Upper lobe of left lung (tissue), 6 donors: Measurements from ENCODE around the gene SLC26A11. TPM values are rescaled to one million over a fixed set of nuclear protein-coding genes. Genes with fewer than 3 reads are reported as not detected.

Experiments used
- ATAC-seq, 2 donors: fragments of 200-7000 bp; cut with Tn5 transposase; one replicate each; pipeline ENCODE4 v1.9.1; 2022; ENCODE audit warnings: mild to moderate bottlenecking in 2 of 2, moderate library complexity in 2 of 2; ENCODE audit not compliant: low FRiP score in 2 of 2
- DNase-seq, 2 donors: peaks; one replicate each; pipeline ENCODE4 v3.0.0-alpha.2; 2019 to 2020
- H3K27ac ChIP-seq, 4 donors: fragments of 200-600 bp; sonication (generic); one replicate each; pipeline ENCODE4 v1.5.1; 2016 to 2019
- H3K27me3 ChIP-seq, 4 donors: fragments of 200-600 bp; sonication (generic); one replicate each; pipeline ENCODE4 v1.5.1; 2017 to 2019
- H3K36me3 ChIP-seq, 4 donors: fragments of 200-600 bp; sonication (generic); one replicate each; pipeline ENCODE4 v1.5.1; 2016 to 2019
- H3K4me1 ChIP-seq, 4 donors: fragments of 200-600 bp; sonication (generic); one replicate each; pipeline ENCODE4 v1.5.1; 2018 to 2019
- H3K4me3 ChIP-seq, 4 donors: fragments of 200-600 bp; sonication (generic); one replicate each; pipeline ENCODE4 v1.5.1; 2017 to 2019; ENCODE audit warnings: mild to moderate bottlenecking in 2 of 4, moderate library complexity in 1 of 4
- H3K9me3 ChIP-seq, 4 donors: fragments of 200-600 bp; sonication (generic); one replicate each; pipeline ENCODE4 v1.5.1; 2018 to 2019
- EP300 ChIP-seq, 4 donors: sonication (generic); formaldehyde crosslinking; IDR thresholded peaks; one replicate each; pipeline ENCODE4 v1.5.1; 2017; ENCODE audit warnings: antibody characterized with exemption in 4 of 4, control low read depth in 2 of 4
- POLR2A ChIP-seq, 4 donors: fragments of 450-650 bp; IDR thresholded peaks; one replicate each; pipeline ENCODE4 v1.5.1; 2016 to 2017; ENCODE audit warnings: antibody characterized with exemption in 4 of 4, mild to moderate bottlenecking in 2 of 4
- POLR2AphosphoS5 ChIP-seq, 2 donors: sonication (generic); formaldehyde crosslinking; IDR thresholded peaks; one replicate each; pipeline ENCODE4 v1.5.1; 2017; ENCODE audit warnings: antibody characterized with exemption in 2 of 2
- WGBS, 2 donors: methylation state at CpG; one replicate each; pipeline ENCODE4 v1.1.5; 2017 to 2018; 5-methylcytosine and 5-hydroxymethylcytosine counted together
- total RNA-seq, 6 donors: library from RNA; depleted of rRNA in 4 of 6; stranded (reverse); fragments of >200 nt in 4 of 6; gene quantifications; one replicate each; pipeline versions ENCODE4 v1.1.0 to v1.2.1, GENCODE V29; 2016 to 2021
- TF ChIP-seq, protein P1 (sequence below), 6 experiments: fragments of 450-650 bp in 4 of 6; fragments of 200-600 bp in 2 of 6; sonication (generic) in 2 of 6; IDR thresholded peaks; one replicate each; pipeline ENCODE4 v1.5.1; 2016 to 2019; ENCODE audit warnings: antibody characterized with exemption in 6 of 6
- donor health status: DM: no; HTN: no; CAD: no; lungs with moderate emphysema.
- donor health status: DM: no; HTN: yes; CAD: no; lungs with severe emphysema.

SLC26A11 gene
- total RNA-seq, 6 donors from 2014 or later = 14.8 to 162 (median 43.1) TPM

DNA sequence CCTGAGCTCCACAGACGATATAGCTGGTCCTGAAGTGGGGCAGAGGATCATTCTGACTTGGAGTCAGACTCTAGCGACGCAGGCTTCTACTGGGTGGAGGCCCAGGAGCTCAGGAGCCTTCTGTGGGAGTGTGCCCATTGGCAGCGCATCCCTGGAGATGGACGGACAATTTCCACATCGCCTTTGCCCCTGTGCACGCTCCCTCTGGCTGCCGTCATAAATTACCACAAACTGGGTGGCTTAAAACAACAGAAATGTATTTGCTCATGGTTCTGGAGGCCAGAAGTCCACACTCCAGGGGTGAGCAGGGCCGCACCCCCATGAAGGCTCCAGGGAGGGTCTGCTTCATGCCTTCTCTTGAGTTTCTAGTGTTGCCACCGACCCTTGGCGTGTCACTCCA lies 43.5 kb upstream of the SLC26A11 start:
- H3K36me3 ChIP-seq = no peaks in the 10 kb centered on the region
- TF ChIP-seq, protein P1, sequence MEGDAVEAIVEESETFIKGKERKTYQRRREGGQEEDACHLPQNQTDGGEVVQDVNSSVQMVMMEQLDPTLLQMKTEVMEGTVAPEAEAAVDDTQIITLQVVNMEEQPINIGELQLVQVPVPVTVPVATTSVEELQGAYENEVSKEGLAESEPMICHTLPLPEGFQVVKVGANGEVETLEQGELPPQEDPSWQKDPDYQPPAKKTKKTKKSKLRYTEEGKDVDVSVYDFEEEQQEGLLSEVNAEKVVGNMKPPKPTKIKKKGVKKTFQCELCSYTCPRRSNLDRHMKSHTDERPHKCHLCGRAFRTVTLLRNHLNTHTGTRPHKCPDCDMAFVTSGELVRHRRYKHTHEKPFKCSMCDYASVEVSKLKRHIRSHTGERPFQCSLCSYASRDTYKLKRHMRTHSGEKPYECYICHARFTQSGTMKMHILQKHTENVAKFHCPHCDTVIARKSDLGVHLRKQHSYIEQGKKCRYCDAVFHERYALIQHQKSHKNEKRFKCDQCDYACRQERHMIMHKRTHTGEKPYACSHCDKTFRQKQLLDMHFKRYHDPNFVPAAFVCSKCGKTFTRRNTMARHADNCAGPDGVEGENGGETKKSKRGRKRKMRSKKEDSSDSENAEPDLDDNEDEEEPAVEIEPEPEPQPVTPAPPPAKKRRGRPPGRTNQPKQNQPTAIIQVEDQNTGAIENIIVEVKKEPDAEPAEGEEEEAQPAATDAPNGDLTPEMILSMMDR (IDR thresholded peaks at IDR 0.05) = no peak
- no peak for TF ChIP-seq POLR2AphosphoS5 (IDR thresholded peaks at IDR 0.05)
- TF ChIP-seq POLR2A (IDR thresholded peaks at IDR 0.05) = no peak
- TF ChIP-seq EP300 (IDR thresholded peaks at IDR 0.05) = no peak
- H3K27me3 ChIP-seq = no peaks in the 10 kb centered on the region
- 97 to 98% methylated on average over 8 to 9 of the region's 11 CpGs for WGBS, 2 donors
- no peak for ATAC-seq
- H3K9me3 ChIP-seq = no peaks in the 10 kb centered on the region
- peaks cover 0 to 7% (median 5%) of the 10 kb centered on the region in 4 donors for H3K4me1 ChIP-seq
- H3K4me3 ChIP-seq = no peak overlapping the region
- no peak overlapping the region for H3K27ac ChIP-seq
- DNase-seq = no peak

DNA sequence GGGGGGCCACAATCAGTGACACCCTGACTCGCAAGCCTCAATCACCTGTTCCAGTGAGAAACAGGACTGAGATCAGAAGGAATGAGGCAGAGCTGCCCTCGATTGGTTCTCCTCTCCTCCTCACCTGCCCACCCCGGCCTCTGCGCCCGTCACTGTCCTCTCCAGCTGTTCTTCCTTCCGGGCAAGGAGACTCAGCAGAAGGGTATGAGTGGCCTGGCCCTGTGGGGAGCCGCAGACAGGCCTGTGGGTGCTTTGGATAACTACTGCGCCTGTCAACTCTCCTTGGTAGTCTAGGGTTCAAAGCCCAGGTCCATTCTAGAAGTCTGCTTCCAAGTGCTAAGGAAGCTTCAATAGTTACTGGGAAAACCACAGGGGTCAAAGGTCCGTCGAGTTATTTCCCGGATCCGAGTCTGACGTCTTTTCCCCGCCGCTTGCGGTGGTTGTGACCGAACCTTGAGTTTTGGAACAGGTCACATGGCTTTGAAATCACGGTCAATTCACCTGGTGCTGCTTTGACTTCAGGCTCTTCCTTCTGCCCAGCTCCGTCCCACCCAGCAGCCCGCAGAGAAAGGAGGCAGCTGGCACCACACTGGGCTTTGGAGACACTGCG lies 42.1 kb upstream of the SLC26A11 start:
- TF ChIP-seq POLR2AphosphoS5 (IDR thresholded peaks at IDR 0.05) = no peak
- no peak for TF ChIP-seq EP300 (IDR thresholded peaks at IDR 0.05)
- TF ChIP-seq, protein P1 (IDR thresholded peaks at IDR 0.05) = no peak
- TF ChIP-seq POLR2A (IDR thresholded peaks at IDR 0.05) = no peak
- H3K27ac ChIP-seq = no peak overlapping the region
- no peak overlapping the region for H3K4me3 ChIP-seq
- H3K9me3 ChIP-seq = no peaks in the 10 kb centered on the region
- no peaks in the 10 kb centered on the region for H3K27me3 ChIP-seq
- peaks cover 0 to 7% (median 5%) of the 10 kb centered on the region in 4 donors for H3K4me1 ChIP-seq
- H3K36me3 ChIP-seq = no peaks in the 10 kb centered on the region
- ATAC-seq = no peak
- 88 to 90% methylated on average over 17 to 21 of the region's 21 CpGs for WGBS, 2 donors
- no peak for DNase-seq

DNA sequence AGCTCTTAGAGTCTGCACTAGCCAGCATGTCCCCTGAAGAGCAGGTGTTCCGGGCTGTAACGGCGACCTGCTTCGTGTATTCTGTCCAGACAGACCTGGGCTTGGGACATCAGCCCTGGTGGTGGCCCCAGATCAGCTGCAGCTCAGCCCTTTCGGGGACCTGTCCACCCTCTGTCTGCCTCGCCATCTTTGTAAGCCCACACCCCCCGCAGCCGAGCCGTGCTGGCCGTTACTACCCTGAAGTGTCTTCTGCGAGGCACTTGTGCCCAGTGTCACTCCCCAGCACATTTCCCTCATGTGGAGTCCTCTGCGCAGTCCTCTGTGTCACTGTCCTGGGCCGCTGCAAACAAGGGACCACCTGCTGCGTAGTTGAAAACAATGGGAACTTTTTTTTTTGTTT lies 40.0 kb upstream of the SLC26A11 start:
- WGBS, 2 donors = 85 to 88% methylated on average over 12 to 14 of the region's 14 CpGs
- ATAC-seq = no peak
- TF ChIP-seq POLR2A (IDR thresholded peaks at IDR 0.05) = no peak
- no peak for TF ChIP-seq EP300 (IDR thresholded peaks at IDR 0.05)
- TF ChIP-seq, protein P1 (IDR thresholded peaks at IDR 0.05) = no peak
- H3K36me3 ChIP-seq = no peaks in the 10 kb centered on the region
- no peak overlapping the region for H3K27ac ChIP-seq
- no peaks in the 10 kb centered on the region for H3K27me3 ChIP-seq
- DNase-seq = peak in 1 of 2 donors; percentile 74
- H3K9me3 ChIP-seq = no peaks in the 10 kb centered on the region
- no peak overlapping the region for H3K4me3 ChIP-seq
- H3K4me1 ChIP-seq = peaks cover 0 to 5% (median 5%) of the 10 kb centered on the region in 4 donors

DNA sequence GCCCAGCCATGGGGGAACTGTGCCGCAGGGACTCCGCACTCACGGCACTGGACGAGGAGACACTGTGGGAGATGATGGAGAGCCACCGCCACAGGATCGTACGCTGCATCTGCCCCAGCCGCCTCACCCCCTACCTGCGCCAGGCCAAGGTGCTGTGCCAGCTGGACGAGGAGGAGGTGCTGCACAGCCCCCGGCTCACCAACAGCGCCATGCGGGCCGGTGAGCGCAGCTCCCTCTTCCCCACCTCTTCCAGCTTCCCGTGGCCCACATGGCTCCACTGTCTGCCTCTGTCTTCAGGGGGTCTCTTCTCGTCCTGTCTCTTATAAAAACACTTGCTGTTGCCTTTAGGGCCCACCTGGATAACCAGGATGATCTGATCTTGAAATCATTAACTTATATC lies 38.8 kb upstream of the SLC26A11 start:
- Histone ChIP-seq H3K27ac (no peak overlapping the region), H3K4me1 (no peaks in the 10 kb centered on the region), H3K27me3 (no peaks in the 10 kb centered on the region), H3K36me3 (no peaks in the 10 kb centered on the region), H3K9me3 (no peaks in the 10 kb centered on the region), H3K4me3 (no peak overlapping the region)
- TF ChIP-seq POLR2AphosphoS5 (IDR thresholded peaks at IDR 0.05) = no peak
- TF ChIP-seq, protein P1 (IDR thresholded peaks at IDR 0.05) = no peak
- TF ChIP-seq EP300 (IDR thresholded peaks at IDR 0.05) = no peak
- no peak for TF ChIP-seq POLR2A (IDR thresholded peaks at IDR 0.05)
- ATAC-seq (no peak), DNase-seq (peak in 1 of 2 donors; percentile 72)
- 84 to 87% methylated on average over 13 of the region's 17 CpGs for WGBS, 2 donors
